HS-27A (cell line): ENCODE measurements around the gene MSH5.
A peak's percentile ranks its signal among the peaks of the same experiment; 100 is the strongest.
"Not testable (repeated sequence)": the region's sequence is repeated elsewhere in the genome, so short reads cannot be mapped to it uniquely, and the experiment has no call there.

ENCODE experiments used
- DNase-seq: peaks from one replicate; pipeline ENCODE4 v3.0.0-alpha.2; 2012; ENCODE audit warnings: low read depth, missing footprints

The MSH5 gene

DNA sequence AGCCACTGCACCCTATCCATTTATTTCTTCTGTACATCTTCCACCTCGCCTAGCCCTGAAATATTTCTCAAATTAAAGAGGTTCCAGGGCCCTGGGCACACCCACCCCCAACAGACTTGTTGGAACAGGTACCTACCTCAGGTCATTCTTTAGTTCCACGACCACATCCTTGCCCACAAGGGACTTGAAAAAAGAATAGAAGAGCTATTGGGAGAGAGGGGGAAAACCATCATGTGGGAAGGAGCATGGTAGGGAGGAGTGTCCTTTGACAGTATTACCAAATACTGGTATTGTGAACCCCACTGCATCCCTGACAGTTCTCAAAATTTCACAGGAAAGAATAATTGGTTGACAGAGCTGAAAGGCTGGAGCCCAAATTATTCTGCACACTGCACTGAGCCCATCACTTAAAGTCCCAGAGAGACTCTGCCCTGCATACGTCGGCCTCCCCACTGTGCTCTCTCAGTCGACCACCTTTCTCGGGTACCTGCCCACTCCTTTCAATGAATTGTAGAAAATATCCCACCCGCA lies 66.2 kb downstream of the MSH5 start:
- no peak for DNase-seq

- DNase-seq: peak; percentile 92
These were observed 66.9 kb downstream of the MSH5 start, which contains the start of gene LSM2 for GRCh38 chr6:31806470-31807272. LSM2 (minus strand) TSS chr6:31806966; CDS start chr6:31806757, 209 bp downstream.

GRCh38 chr6:31808599-31808998 lies 68.8 kb downstream of the MSH5 start:
- DNase-seq: not testable (repeated sequence)

DNA sequence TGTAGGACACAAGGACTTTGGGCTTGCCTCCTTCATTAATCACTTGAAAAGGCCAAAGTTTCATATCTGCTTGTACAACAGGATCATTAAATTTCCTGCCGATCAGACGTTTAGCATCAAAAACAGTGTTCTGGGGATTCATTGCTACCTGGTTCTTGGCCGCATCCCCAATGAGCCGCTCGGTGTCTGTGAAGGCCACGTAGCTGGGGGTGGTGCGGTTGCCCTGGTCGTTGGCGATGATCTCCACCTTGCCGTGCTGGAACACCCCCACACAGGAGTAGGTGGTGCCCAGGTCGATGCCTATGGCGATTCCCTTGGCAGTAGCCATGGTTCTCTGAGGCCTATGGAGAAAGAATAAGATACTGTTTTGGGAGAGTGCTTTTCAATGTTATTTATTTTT lies 71.8 kb downstream of the MSH5 start:
- no peak for DNase-seq
